AG04449 (cell line): Measurements from ENCODE around the gene ZC3HAV1.

Experiments
- CTCF ChIA-PET: fragments of 350-600 bp; formaldehyde crosslinking; extraction: SDS; loops from one replicate; lab custom pipeline; 2021; ENCODE audit warnings: antibody characterized with exemption; lab: Yijun Ruan, JAX
- POLR2A ChIA-PET: fragments of 400-600, 350-600 bp; formaldehyde crosslinking; extraction: SDS; loops from one replicate; lab custom pipeline; 2020; ENCODE audit warnings: antibody characterized with exemption, inconsistent platforms; lab: Yijun Ruan, JAX
- DNase-seq: peaks from one replicate; pipeline ENCODE4 v3.0.0-alpha.2; 2010; ENCODE audit warnings: low read depth, low spot score
- H3K4me3 ChIP-seq: 2 replicates; pipeline ENCODE4 v1.5.1; 2011; ENCODE audit warnings: low read depth, mild to moderate bottlenecking, control low read depth, low read length
- CTCF ChIP-seq: IDR thresholded peaks from one replicate; pipeline ENCODE4 v1.5.1; 2011; ENCODE audit warnings: mild to moderate bottlenecking, moderate library complexity, low read length, control low read depth, inconsistent platforms; ENCODE audit not compliant: insufficient read depth; ENCODE audit errors: missing control alignments

ZC3HAV1 gene

DNA sequence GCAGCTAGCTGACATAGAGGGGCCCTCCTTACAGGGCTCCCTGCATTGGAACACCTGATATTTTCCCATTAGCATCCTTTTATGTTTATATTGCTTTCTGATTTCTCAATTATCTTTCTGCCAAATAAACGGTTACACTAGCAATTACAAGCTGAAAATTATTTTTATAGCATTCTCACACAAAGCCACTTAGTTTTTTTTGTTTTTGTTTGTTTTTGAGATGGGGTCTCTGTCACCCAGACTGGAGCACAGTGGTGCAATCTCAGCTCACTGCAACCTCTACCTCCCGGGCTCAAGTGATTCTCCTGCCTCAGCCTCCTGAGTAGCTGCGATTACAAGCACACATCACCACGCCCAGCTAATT is 9.9 kb upstream of the ZC3HAV1 start:
- ChIA-PET POLR2A (no interaction called here), CTCF (interaction anchor here (1.0 kb wide), 1 partner anchor 15 kb away, joined by 3 read pairs; no protein-coding TSS in a partner anchor)
- H3K4me3 ChIP-seq, result no peak overlapping the region
- DNase-seq, result no peak
- no peak for TF ChIP-seq CTCF

- no peak for TF ChIP-seq CTCF
- DNase-seq, result no peak
- ChIA-PET POLR2A (no interaction called here), CTCF (interaction anchor here (1.0 kb wide), 1 partner anchor 16 kb away, joined by 3 read pairs; no protein-coding TSS in a partner anchor)
- H3K4me3 ChIP-seq, result no peak overlapping the region
Measured at GRCh38 chr7:139118805-139119485, 9.4 kb upstream of the ZC3HAV1 start.

DNA sequence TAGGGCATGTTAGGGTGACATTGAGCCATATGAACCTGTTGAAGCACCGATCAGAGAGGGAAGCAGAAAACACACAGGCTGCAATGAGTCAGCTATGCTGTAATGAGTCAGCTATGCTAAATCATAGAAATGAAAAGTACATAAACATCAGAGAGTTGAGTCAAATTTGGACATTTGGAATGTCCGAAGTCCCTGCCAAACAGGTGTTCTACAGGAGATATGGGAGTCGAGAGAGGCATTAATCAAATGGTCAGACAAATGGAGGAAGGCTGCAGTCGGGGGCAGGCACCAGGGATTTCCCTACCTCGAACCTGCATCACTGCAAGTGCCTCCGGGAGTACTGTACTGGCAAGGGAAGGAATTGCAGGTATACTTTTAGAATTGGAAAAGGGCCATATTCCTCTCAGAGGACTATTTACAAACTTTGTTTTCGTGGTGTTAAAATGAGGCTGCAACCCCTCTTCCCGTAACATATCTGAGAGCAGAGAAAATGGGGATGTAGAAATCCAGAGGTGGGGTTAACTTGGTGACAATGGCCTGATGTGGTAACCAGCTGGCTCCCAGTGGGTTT is 8.8 kb upstream of the ZC3HAV1 start:
- no peak overlapping the region for H3K4me3 ChIP-seq
- CTCF ChIA-PET, result no interaction called here
- no peak for DNase-seq
- POLR2A ChIA-PET, result no interaction called here
- no peak for TF ChIP-seq CTCF

DNA sequence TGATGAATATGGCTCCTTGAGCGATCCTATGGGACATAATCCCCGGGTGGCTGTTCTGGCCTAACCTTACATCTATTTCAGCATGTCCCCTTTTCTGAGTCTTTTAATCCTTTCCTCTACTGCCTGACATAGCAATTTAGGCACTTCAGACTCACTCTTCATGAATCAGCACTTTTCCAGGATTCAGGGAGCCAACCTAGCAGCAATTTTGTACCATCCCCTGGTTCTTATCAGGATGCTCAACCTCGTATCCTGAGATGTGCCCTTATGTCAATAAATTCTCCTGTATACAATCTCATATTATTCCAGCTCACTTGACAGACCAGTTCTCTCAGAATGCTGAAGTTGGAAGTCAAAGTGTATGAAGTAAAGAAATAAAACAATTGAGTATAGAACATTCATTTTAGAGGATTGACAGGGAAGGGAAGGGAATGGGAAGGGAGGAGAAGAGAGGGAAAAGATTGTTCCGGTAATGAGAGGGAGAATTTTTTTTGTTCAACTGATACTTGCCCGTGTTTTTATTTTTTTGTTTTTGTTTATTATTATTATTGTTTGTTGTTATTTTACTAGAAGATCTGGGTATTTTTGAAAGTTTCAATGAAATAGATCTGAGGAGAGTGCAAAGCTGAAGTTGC is 8.2 kb upstream of the ZC3HAV1 start:
- ChIA-PET POLR2A (no interaction called here), CTCF (no interaction called here)
- H3K4me3 ChIP-seq, result no peak overlapping the region
- DNase-seq, result no peak
- TF ChIP-seq CTCF, result no peak

DNA sequence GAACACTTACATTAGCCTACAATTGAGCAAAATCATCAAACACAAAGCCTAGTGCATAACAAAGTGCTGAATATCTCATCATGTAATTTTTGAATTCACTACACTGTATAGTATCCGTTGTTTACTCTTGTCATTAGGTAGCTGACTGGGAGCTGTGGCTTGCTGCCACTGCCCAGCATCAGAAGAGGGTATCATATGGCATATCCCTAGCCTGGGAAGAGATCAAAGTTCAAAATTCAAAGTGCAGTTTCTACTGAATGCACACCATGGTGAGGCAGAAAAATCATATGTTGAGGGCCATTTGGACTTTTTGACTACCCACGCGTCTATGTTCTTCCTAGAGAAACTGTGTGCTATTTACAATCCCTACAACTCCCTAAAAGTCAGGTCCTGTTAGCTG is 7.5 kb upstream of the ZC3HAV1 start:
- H3K4me3 ChIP-seq, result no peak overlapping the region
- POLR2A ChIA-PET, result no interaction called here
- CTCF ChIA-PET, result no interaction called here
- no peak for DNase-seq
- TF ChIP-seq CTCF, result no peak

GRCh38 chr7:139115104-139115503 is 5.6 kb upstream of the ZC3HAV1 start:
- DNase-seq, result no peak
- ChIA-PET POLR2A (no interaction called here), CTCF (interaction anchor here (1.2 to 1.3 kb wide), 2 partner anchors 40 to 228 kb away, joined by 3 to 4 read pairs; no protein-coding TSS in a partner anchor)
- no peak for TF ChIP-seq CTCF
- no peak overlapping the region for H3K4me3 ChIP-seq
